B cell (primary cell): ENCODE measurements around the gene SHANK1. TPM values are rescaled to one million over a fixed set of nuclear protein-coding genes. Genes with fewer than 3 reads are reported as not detected.

Experiments used
- ATAC-seq: fragments of 200-7000 bp; cut with Tn5 transposase; one replicate; pipeline ENCODE4 v1.10.0; 2021; ENCODE audit warnings: low read depth, mild to moderate bottlenecking, moderate number of reproducible peaks, moderate library complexity
- CTCF ChIA-PET: fragments of 350-600 bp; sonication (Branson Sonifier 250); formaldehyde crosslinking; loops from one replicate; lab custom pipeline; 2021; ENCODE audit warnings: antibody characterized with exemption, inconsistent platforms; lab: Charles Lee
- POLR2A ChIA-PET: fragments of 350-600 bp; sonication (Branson Sonifier 250); formaldehyde crosslinking; loops from one replicate; lab custom pipeline; 2021; ENCODE audit warnings: antibody characterized with exemption; lab: Charles Lee
- DNase-seq: peaks from one replicate; pipeline ENCODE4 v3.0.0; 2013
- H2AFZ ChIP-seq: 2 replicates; pipeline ENCODE4 v1.6.1; 2012; ENCODE audit warnings: mild to moderate bottlenecking, low read depth, low read length; ENCODE audit not compliant: insufficient read depth, poor library complexity, severe bottlenecking
- H3K27ac ChIP-seq, 2 donors: 1 replicate in 1 of 2; 2 replicates in 1 of 2; pipeline ENCODE4 v1.5.1; 2012 to 2013; ENCODE audit warnings: low read length in 2 of 2, mild to moderate bottlenecking in 2 of 2, moderate library complexity in 1 of 2
- H3K27me3 ChIP-seq, 4 experiments: fragments of 200-600 bp in 1 of 4; sonication (generic) in 1 of 4; replicated peaks in 1 of 4; 1 replicate in 2 of 4; 2 replicates in 2 of 4; pipeline versions ENCODE4 v1.6.1 to v1.7.0; 2013 to 2016; ENCODE audit warnings: low read length in 3 of 4, mild to moderate bottlenecking in 2 of 4, mixed read lengths in 1 of 4, moderate library complexity in 1 of 4; ENCODE audit not compliant: insufficient read depth in 4 of 4, control insufficient read depth in 3 of 4; ENCODE audit errors: control extremely low read depth in 1 of 4
- H3K36me3 ChIP-seq, 2 experiments: replicated peaks in 1 of 2; 1 replicate in 1 of 2; 2 replicates in 1 of 2; pipeline versions ENCODE4 v1.6.1 to v1.7.1; 2013; ENCODE audit warnings: low read length in 1 of 2; ENCODE audit not compliant: insufficient read depth in 2 of 2, control insufficient read depth in 1 of 2; ENCODE audit errors: control extremely low read depth in 1 of 2, extremely low read depth in 1 of 2
- H3K4me1 ChIP-seq, 2 donors: fragments of 200-600 bp in 1 of 2; sonication (generic) in 1 of 2; 1 replicate in 1 of 2; 2 replicates in 1 of 2; pipeline versions ENCODE4 v1.5.1 to v1.6.1; 2013 to 2017; ENCODE audit warnings: low read length in 2 of 2; ENCODE audit not compliant: control insufficient read depth in 2 of 2, insufficient read depth in 2 of 2
- H3K4me2 ChIP-seq: replicated peaks from 2 replicates; pipeline ENCODE3; 2012; ENCODE audit warnings: mild to moderate bottlenecking, low read depth, low read length; ENCODE audit not compliant: poor library complexity, severe bottlenecking
- H3K4me3 ChIP-seq, 5 experiments: fragments of 200-600 bp in 1 of 5; sonication (generic) in 1 of 5; 1 replicate in 3 of 5; 2 replicates in 2 of 5; pipeline versions ENCODE4 v1.5.1 to v1.7.0; 2011 to 2016; ENCODE audit warnings: low read length in 4 of 5, mild to moderate bottlenecking in 4 of 5, low read depth in 2 of 5, control low read depth in 1 of 5, moderate library complexity in 1 of 5; ENCODE audit not compliant: insufficient read depth in 1 of 5; ENCODE audit errors: control extremely low read depth in 1 of 5, extremely low read depth in 1 of 5
- H3K79me2 ChIP-seq: fragments of 200-600 bp; sonication (generic); one replicate; pipeline ENCODE4 v1.6.0; 2016; ENCODE audit warnings: low read length; ENCODE audit not compliant: control insufficient read depth, insufficient read depth
- H3K9ac ChIP-seq: fragments of 200-600 bp; sonication (generic); 2 replicates; pipeline ENCODE4 v1.6.1; 2017; ENCODE audit warnings: mild to moderate bottlenecking, low read length, moderate library complexity
- H3K9me3 ChIP-seq, 3 donors: one replicate each; pipeline versions ENCODE4 v1.6.1 to v1.7.1; 2013; ENCODE audit warnings: low read length in 2 of 3; ENCODE audit not compliant: control insufficient read depth in 2 of 3, insufficient read depth in 1 of 3; ENCODE audit errors: control extremely low read depth in 1 of 3
- H4K20me1 ChIP-seq: 2 replicates; pipeline ENCODE4 v1.6.0; 2012; ENCODE audit warnings: mild to moderate bottlenecking, low read length; ENCODE audit not compliant: insufficient read depth, control insufficient read depth, poor library complexity, severe bottlenecking
- H3K27ac Mint-ChIP-seq: one replicate; pipeline ENCODE4 v1.8.0; 2021; ENCODE audit warnings: mixed read lengths
- H3K27me3 Mint-ChIP-seq: one replicate; pipeline ENCODE4 v1.8.0; 2021; ENCODE audit warnings: mixed read lengths
- H3K4me1 Mint-ChIP-seq: one replicate; pipeline ENCODE4 v1.8.0; 2021; ENCODE audit warnings: mixed read lengths
- H3K4me3 Mint-ChIP-seq: one replicate; pipeline ENCODE4 v1.8.0; 2021; ENCODE audit warnings: mixed read lengths
- H3K9me3 Mint-ChIP-seq: one replicate; pipeline ENCODE4 v1.8.0; 2022; ENCODE audit warnings: mixed read lengths; ENCODE audit not compliant: insufficient read depth
- EZH2 ChIP-seq: IDR thresholded peaks from 2 replicates; pipeline ENCODE4 v1.6.1; 2012; ENCODE audit warnings: borderline replicate concordance, low read depth, mild to moderate bottlenecking, moderate library complexity, low read length; ENCODE audit not compliant: insufficient read depth, poor library complexity, severe bottlenecking
- WGBS: methylation state at CpG from one replicate; pipeline ENCODE4 v1.1.5; 2013; ENCODE audit warnings: missing lambda C conversion rate; ENCODE audit not compliant: insufficient coverage; 5-methylcytosine and 5-hydroxymethylcytosine counted together
- intact Hi-C: fragments of 100-400 bp; cut with micrococcal nuclease; formaldehyde crosslinking; loops from one replicate; pipeline ENCODE4 v1.10.0; 2022
- polyA plus RNA-seq: library from polyadenylated mRNA; depleted of rRNA; stranded (reverse); fragments of >200 nt; gene quantifications from 2 replicates; pipeline ENCODE4 v1.2.3, GENCODE V29; 2012
- total RNA-seq, 2 donors: library from RNA; stranded (reverse); fragments of 120-200 nt in 1 of 2; gene quantifications; 1 replicate in 1 of 2; 2 replicates in 1 of 2; pipeline versions ENCODE4 v1.2.3 to v1.2.4, GENCODE V29; 2013 to 2022
- TF ChIP-seq, protein P1 (sequence below): fragments of 200-600 bp; IDR thresholded peaks from one replicate; pipeline ENCODE4 v1.8.0; 2022; ENCODE audit warnings: antibody characterized with exemption, mild to moderate bottlenecking

The SHANK1 gene
- total and polyA plus RNA-seq, 2 donors (not counting 1 experiment from before 2014, with no cell fraction given), result not detected

- no peaks in the 10 kb centered on the region for H3K4me1 Mint-ChIP-seq
- H3K4me3 ChIP-seq, result no peak overlapping the region
- CTCF ChIA-PET, result interaction anchor here (0.5 to 1.0 kb wide), 5 partner anchors 215 to 443 kb away, joined by 3 to 4 read pairs (median 3); no protein-coding TSS in a partner anchor
- ATAC-seq (peak; percentile 58), DNase-seq (peak; percentile 57)
- 57% methylated on average over 5 of the region's 9 CpGs for WGBS
- no peak overlapping the region for H3K9ac ChIP-seq
- no peaks in the 10 kb centered on the region for H3K36me3 ChIP-seq
- no peak overlapping the region for H3K4me3 Mint-ChIP-seq
- no peaks in the 10 kb centered on the region for H3K9me3 Mint-ChIP-seq
- H3K27me3 Mint-ChIP-seq, result peaks cover 39% of the 10 kb centered on the region
- no peaks in the 10 kb centered on the region for H4K20me1 ChIP-seq
- H3K4me1 ChIP-seq, result no peaks in the 10 kb centered on the region
- H3K27ac Mint-ChIP-seq, result no peak overlapping the region
- H3K4me2 ChIP-seq, result no peak overlapping the region
- POLR2A ChIA-PET, result no interaction called here
- H3K27ac ChIP-seq, result no peak overlapping the region
- no peaks in the 10 kb centered on the region for H3K79me2 ChIP-seq
- H2AFZ ChIP-seq, result no peak overlapping the region
- intact Hi-C loops, result loop anchor here (1.0 kb wide), 1 partner anchor 217 kb away; no protein-coding TSS in a partner anchor
- TF ChIP-seq, protein P1, sequence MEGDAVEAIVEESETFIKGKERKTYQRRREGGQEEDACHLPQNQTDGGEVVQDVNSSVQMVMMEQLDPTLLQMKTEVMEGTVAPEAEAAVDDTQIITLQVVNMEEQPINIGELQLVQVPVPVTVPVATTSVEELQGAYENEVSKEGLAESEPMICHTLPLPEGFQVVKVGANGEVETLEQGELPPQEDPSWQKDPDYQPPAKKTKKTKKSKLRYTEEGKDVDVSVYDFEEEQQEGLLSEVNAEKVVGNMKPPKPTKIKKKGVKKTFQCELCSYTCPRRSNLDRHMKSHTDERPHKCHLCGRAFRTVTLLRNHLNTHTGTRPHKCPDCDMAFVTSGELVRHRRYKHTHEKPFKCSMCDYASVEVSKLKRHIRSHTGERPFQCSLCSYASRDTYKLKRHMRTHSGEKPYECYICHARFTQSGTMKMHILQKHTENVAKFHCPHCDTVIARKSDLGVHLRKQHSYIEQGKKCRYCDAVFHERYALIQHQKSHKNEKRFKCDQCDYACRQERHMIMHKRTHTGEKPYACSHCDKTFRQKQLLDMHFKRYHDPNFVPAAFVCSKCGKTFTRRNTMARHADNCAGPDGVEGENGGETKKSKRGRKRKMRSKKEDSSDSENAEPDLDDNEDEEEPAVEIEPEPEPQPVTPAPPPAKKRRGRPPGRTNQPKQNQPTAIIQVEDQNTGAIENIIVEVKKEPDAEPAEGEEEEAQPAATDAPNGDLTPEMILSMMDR, result peak; percentile 51
- TF ChIP-seq EZH2, result no peak
- H3K27me3 ChIP-seq, result peaks cover 0 to 41% (median 5%) of the 10 kb centered on the region in 4 experiments
- H3K9me3 ChIP-seq, result peaks cover 0 to 10% (median 0%) of the 10 kb centered on the region in 3 donors
Measured at GRCh38 chr19:50705422-50706019, 14.1 kb downstream of the SHANK1 start.
